GM12892 (cell line): Measurements from ENCODE around the gene ZNF106.

Experiments
- DNase-seq: peaks from one replicate; pipeline ENCODE4 v3.0.0; 2011; ENCODE audit not compliant: insufficient read length
- FAIRE-seq: peaks from 2 replicates; lab custom pipeline; 2011; peaks lifted over from hg19 to GRCh38; lab: Jason Lieb, UNC
- POLR2A ChIP-seq: IDR thresholded peaks from 2 replicates; pipeline ENCODE4 v1.6.1; 2011; ENCODE audit warnings: low read depth, low read length, control low read depth
- POLR2AphosphoS5 ChIP-seq: IDR thresholded peaks from 2 replicates; pipeline ENCODE4 v1.6.1; 2011; ENCODE audit warnings: low read depth, low read length, control low read depth
- TAF1 ChIP-seq: IDR thresholded peaks from 2 replicates; pipeline ENCODE4 v1.6.1; 2011; ENCODE audit warnings: low read depth, mild to moderate bottlenecking, control low read depth, low read length, borderline replicate concordance

ZNF106 gene

GRCh38 chr15:42465520-42466259 lies 25.3 kb downstream of the ZNF106 start:
- TF ChIP-seq TAF1 (no peak), POLR2AphosphoS5 (no peak), POLR2A (no peak)
- DNase-seq (no peak), FAIRE-seq (no peak)

GRCh38 chr15:42461261-42461660 lies 29.7 kb downstream of the ZNF106 start:
- FAIRE-seq (no peak), DNase-seq (no peak)
- no peak for TF ChIP-seq POLR2A
- TF ChIP-seq POLR2AphosphoS5 = no peak
- TF ChIP-seq TAF1 = no peak

- TF ChIP-seq TAF1 (no peak), POLR2AphosphoS5 (no peak), POLR2A (no peak)
- FAIRE-seq (peak; percentile 82), DNase-seq (no peak)
Observed at GRCh38 chr15:42457445-42458442, 33.2 kb downstream of the ZNF106 start.

GRCh38 chr15:42456971-42457370 lies 34.0 kb downstream of the ZNF106 start:
- TF ChIP-seq POLR2AphosphoS5 (no peak), POLR2A (no peak), TAF1 (no peak)
- DNase-seq = no peak
- peak; percentile 17 for FAIRE-seq

GRCh38 chr15:42456531-42456930 lies 34.4 kb downstream of the ZNF106 start:
- TF ChIP-seq TAF1 (no peak), POLR2AphosphoS5 (no peak), POLR2A (no peak)
- DNase-seq (no peak), FAIRE-seq (no peak)

- DNase-seq (no peak), FAIRE-seq (no peak)
- TF ChIP-seq TAF1 (no peak), POLR2AphosphoS5 (no peak), POLR2A (no peak)
Observed at GRCh38 chr15:42453826-42454225, 37.1 kb downstream of the ZNF106 start.

- FAIRE-seq (no peak), DNase-seq (no peak)
- TF ChIP-seq TAF1 (no peak), POLR2A (no peak), POLR2AphosphoS5 (no peak)
Observed at GRCh38 chr15:42450425-42450790, 40.5 kb downstream of the ZNF106 start.

GRCh38 chr15:42449770-42450424 lies 41.0 kb downstream of the ZNF106 start:
- no peak for DNase-seq
- no peak for FAIRE-seq
- no peak for TF ChIP-seq TAF1
- TF ChIP-seq POLR2AphosphoS5 = no peak
- no peak for TF ChIP-seq POLR2A

- FAIRE-seq (no peak), DNase-seq (no peak)
- TF ChIP-seq POLR2A (no peak), TAF1 (no peak), POLR2AphosphoS5 (no peak)
Observed at GRCh38 chr15:42448281-42448680, 42.7 kb downstream of the ZNF106 start.

GRCh38 chr15:42447599-42447998 lies 43.3 kb downstream of the ZNF106 start:
- no peak for DNase-seq
- FAIRE-seq = no peak
- TF ChIP-seq POLR2A (no peak), TAF1 (no peak), POLR2AphosphoS5 (no peak)

GRCh38 chr15:42445551-42445950 lies 45.4 kb downstream of the ZNF106 start:
- TF ChIP-seq POLR2A = no peak
- TF ChIP-seq POLR2AphosphoS5 = no peak
- TF ChIP-seq TAF1 = no peak
- FAIRE-seq (no peak), DNase-seq (no peak)
